Heart left ventricle (tissue), 13 donors: ENCODE data around the gene RPTOR.

ENCODE experiments used
- CTCF ChIP-seq, 12 donors: fragments of 200-600 bp; sonication (generic) in 4 of 12; IDR thresholded peaks; one replicate each; pipeline versions ENCODE4 v1.5.0 to v1.8.0; 2018 to 2022; ENCODE audit warnings: antibody characterized with exemption in 12 of 12, mild to moderate bottlenecking in 5 of 12
- POLR2A ChIP-seq, 2 donors: fragments of 450-650 bp; IDR thresholded peaks; one replicate each; pipeline ENCODE4 v1.6.1; 2017; ENCODE audit warnings: antibody characterized with exemption in 2 of 2, mild to moderate bottlenecking in 2 of 2, moderate library complexity in 2 of 2
- donor health status: ischemic (EF 13 %, LVEDD 7.1; RV severe dilation, severe dysfunction).
- donor health status: DM: no; HTN: yes; CAD: no.
- donor health status: DM: no; HTN: no; CAD: no.
- donor health status: ischemic (EF 25% LVEDD 6.9; RV normal size, moderate dysfunction).
- donor health status: ischemic (EF 25% LVEDD 5.7; RV mildly dilated, moderate dysfunction).
- donor health status: ischemic (EF 35%, LVEDD 5.7; RV mildly dilated, moderate dysfunction).
- donor health status: nonischemic (EF 11% LVEDD 7.7; RV severe dilation, severe dysfunction).
- donor health status: DM: yes; HTN: yes; CAD: no.
- donor health status: PGD.
- donor health status: ischemic (EF 29% LVEDD 5.4; RV normal size, mild dysfunction).
- donor health status: nonischemic (EF 23%, LVEDD 6.1; RV moderate dilation, normal function).

DNA sequence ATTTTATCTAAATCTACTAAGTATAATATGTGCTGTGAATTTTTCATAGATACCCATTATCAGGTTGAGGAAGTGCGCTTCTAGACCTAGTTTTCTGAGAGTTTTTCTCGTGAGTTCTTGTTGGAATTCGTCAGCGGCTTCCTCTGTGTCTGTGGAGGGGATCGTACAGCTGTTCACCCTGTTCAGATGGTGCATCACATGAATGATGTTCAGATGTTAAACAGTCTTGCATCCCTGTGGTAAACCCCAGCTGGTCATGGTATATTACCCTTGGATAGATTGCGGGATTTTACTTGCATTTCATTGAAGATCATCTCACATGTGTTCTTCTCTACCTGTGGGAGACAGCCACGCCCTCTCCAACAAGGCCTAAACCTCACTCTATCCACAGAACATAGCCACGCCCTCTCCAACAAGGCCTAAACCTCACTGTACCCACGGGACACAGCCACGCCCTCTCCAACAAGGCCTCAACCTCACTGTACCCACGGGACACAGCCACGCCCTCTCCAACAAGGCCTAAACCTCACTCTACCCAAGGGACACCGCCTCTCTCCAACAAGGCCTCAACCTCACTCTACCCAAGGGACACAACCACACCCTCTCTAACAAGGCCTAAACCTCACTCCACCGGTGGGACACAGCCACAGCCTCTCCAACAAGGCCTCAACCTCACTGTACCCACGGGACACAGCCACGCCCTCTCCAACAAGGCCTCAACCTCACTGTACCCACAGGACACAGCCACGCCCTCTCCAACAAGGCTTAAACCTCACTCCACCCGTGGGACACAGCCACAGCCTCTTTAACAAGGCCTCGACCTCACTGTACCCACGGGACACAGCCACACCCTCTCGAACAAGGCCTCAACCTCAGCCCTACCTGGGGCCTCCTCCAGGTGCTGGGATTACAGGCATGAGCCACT lies 266.8 kb downstream of the RPTOR start:
- TF ChIP-seq CTCF (IDR thresholded peaks at IDR 0.05) = no peak
- no peak for TF ChIP-seq POLR2A (IDR thresholded peaks at IDR 0.05)
